Measurements from ENCODE around the gene MAPK1IP1L.
"Not testable (repeated sequence)": the region's sequence is repeated elsewhere in the genome, so short reads cannot be mapped to it uniquely, and the experiment has no call there.

The MAPK1IP1L gene

GRCh38 chr14:55054098-55054497 lies 2.7 kb downstream of the MAPK1IP1L start:
- DNase-seq (ENCODE audit: low read depth in 2 of 2): no peak

GRCh38 chr14:55057919-55058318 lies 6.5 kb downstream of the MAPK1IP1L start:
- no peak for DNase-seq (ENCODE audit: low read depth in 2 of 2)

GRCh38 chr14:55059333-55059732 lies 7.9 kb downstream of the MAPK1IP1L start:
- DNase-seq (ENCODE audit: low read depth in 2 of 2): no peak

GRCh38 chr14:55062517-55063351 lies 11.3 kb downstream of the MAPK1IP1L start:
- no peak for DNase-seq (ENCODE audit: low read depth in 2 of 2)

GRCh38 chr14:55064896-55065295 lies 13.4 kb downstream of the MAPK1IP1L start:
- not testable (repeated sequence) for DNase-seq (ENCODE audit: low read depth in 2 of 2)

GRCh38 chr14:55065411-55065810 lies 14.0 kb downstream of the MAPK1IP1L start:
- DNase-seq (ENCODE audit: low read depth in 2 of 2): no peak

GRCh38 chr14:55066223-55066622 lies 14.8 kb downstream of the MAPK1IP1L start:
- no peak for DNase-seq (ENCODE audit: low read depth in 2 of 2)

- no peak for DNase-seq (ENCODE audit: low read depth in 2 of 2)
Observed at GRCh38 chr14:55070981-55071411, 19.5 kb downstream of the MAPK1IP1L start.

GRCh38 chr14:55071870-55072640 lies 20.6 kb downstream of the MAPK1IP1L start:
- DNase-seq (ENCODE audit: low read depth in 2 of 2): no peak

GRCh38 chr14:55073856-55074255 lies 22.4 kb downstream of the MAPK1IP1L start:
- DNase-seq (ENCODE audit: low read depth in 2 of 2): no peak

- no peak for DNase-seq (ENCODE audit: low read depth in 2 of 2)
Observed at GRCh38 chr14:55074662-55075061, 23.2 kb downstream of the MAPK1IP1L start.

GRCh38 chr14:55075628-55076175 lies 24.3 kb downstream of the MAPK1IP1L start:
- DNase-seq (ENCODE audit: low read depth in 2 of 2): no peak

- DNase-seq (ENCODE audit: low read depth in 2 of 2): no peak
Observed at GRCh38 chr14:55077170-55078151, 26.0 kb downstream of the MAPK1IP1L start.

GRCh38 chr14:55079961-55080360 lies 28.5 kb downstream of the MAPK1IP1L start:
- not testable (repeated sequence) for DNase-seq (ENCODE audit: low read depth in 2 of 2)

GRCh38 chr14:55084401-55085059 lies 33.1 kb downstream of the MAPK1IP1L start:
- no peak for DNase-seq (ENCODE audit: low read depth in 2 of 2)

GRCh38 chr14:55085060-55085660 lies 33.7 kb downstream of the MAPK1IP1L start:
- no peak for DNase-seq (ENCODE audit: low read depth in 2 of 2)

GRCh38 chr14:55086938-55087337 lies 35.5 kb downstream of the MAPK1IP1L start:
- no peak for DNase-seq (ENCODE audit: low read depth in 2 of 2)

GRCh38 chr14:55088356-55088755 lies 36.9 kb downstream of the MAPK1IP1L start:
- DNase-seq (ENCODE audit: low read depth in 2 of 2): no peak

GRCh38 chr14:55092341-55092740 lies 40.9 kb downstream of the MAPK1IP1L start:
- no peak for DNase-seq (ENCODE audit: low read depth in 2 of 2)

Measured in activated CD8-positive, alpha-beta memory T cell treated with anti-CD3 and anti-CD28 coated beads for 4 hours (primary cell).